H1 (cell line): ENCODE results near the gene SCGB3A1. TPM values are rescaled to one million over a fixed set of nuclear protein-coding genes. Genes with fewer than 3 reads are reported as not detected.

Experiments used
- PHF8 ChIP-seq: fragments of 200-600 bp; sonication (generic); conservative IDR thresholded peaks from 2 replicates; pipeline ENCODE4 v1.7.1; 2012; ENCODE audit warnings: low read depth, mild to moderate bottlenecking, inconsistent platforms, low read length, moderate library complexity
- POU5F1 ChIP-seq: IDR thresholded peaks from 2 replicates; pipeline ENCODE4 v1.6.1; 2011; ENCODE audit warnings: low read depth, mild to moderate bottlenecking, low read length, moderate library complexity
- polyA plus RNA-seq, 7 experiments: library from polyadenylated mRNA; depleted of rRNA in 3 of 7; stranded (reverse) in 5 of 7; unstranded in 2 of 7; fragments of >200 nt in 5 of 7; fragments of 200-250 nt in 2 of 7; gene quantifications; 1 replicate in 5 of 7; 2 replicates in 1 of 7; 4 replicates in 1 of 7; pipeline versions ENCODE4 v1.2.1 to v1.2.3, GENCODE V29; 2011 to 2013; ENCODE audit warnings: missing spikeins in 2 of 7, mixed read lengths in 2 of 7
- total RNA-seq: library from RNA; stranded (reverse); fragmentation: NEBNext Ultra II Directional; extraction: Animal tissue kit (Norgen Biotek cat#: 25700); gene quantifications from 2 replicates; pipeline ENCODE4 v1.2.1, GENCODE V29; 2021
- TF ChIP-seq, protein P1 (sequence below): IDR thresholded peaks from 2 replicates; pipeline ENCODE4 v1.6.1; 2012; ENCODE audit warnings: inconsistent platforms
- TF ChIP-seq, protein P2 (sequence below): IDR thresholded peaks from 2 replicates; pipeline ENCODE4 v1.6.1; 2011; ENCODE audit warnings: low read depth, mild to moderate bottlenecking, low read length; ENCODE audit not compliant: insufficient read depth

Gene SCGB3A1
- total and polyA plus RNA-seq, 2 of the 8 experiments (the other 6 are each of a cell fraction or from before 2014, with no cell fraction given): 0.20 TPM; not detected in 1

DNA sequence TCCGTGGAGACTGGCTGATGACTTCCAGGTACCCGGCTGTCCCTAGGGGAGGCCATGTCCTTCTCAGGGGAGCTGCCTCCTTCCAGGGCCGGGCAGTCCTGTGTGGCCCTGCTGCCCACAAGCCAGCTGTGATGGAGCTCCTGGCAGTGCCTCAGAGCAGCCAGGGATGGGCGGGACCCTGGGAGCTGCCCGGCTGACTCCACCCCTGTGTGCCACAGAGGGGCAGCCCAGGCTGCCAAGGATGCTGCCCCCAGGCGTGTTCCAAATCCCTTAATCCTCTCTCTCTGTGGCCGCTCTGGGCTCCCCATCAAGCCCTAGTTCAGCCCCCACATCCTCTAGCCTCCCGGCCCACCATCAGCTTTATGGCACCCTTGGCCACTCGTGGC is 7.0 kb upstream of the SCGB3A1 start (continued):
- TF ChIP-seq PHF8 (no peak), POU5F1 (no peak)
- TF ChIP-seq, protein P1, sequence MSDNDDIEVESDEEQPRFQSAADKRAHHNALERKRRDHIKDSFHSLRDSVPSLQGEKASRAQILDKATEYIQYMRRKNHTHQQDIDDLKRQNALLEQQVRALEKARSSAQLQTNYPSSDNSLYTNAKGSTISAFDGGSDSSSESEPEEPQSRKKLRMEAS: no peak
- TF ChIP-seq, protein P2, sequence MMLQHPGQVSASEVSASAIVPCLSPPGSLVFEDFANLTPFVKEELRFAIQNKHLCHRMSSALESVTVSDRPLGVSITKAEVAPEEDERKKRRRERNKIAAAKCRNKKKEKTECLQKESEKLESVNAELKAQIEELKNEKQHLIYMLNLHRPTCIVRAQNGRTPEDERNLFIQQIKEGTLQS: no peak
